Activated B cell treated with CpG ODN at 0.5 μM for 24 hours (primary cell): ENCODE measurements around the gene CRELD2. TPM values are rescaled to one million over a fixed set of nuclear protein-coding genes. Genes with fewer than 3 reads are reported as not detected.

Experiments used
- ATAC-seq: fragments of 200-7000 bp; cut with Tn5 transposase; one replicate; pipeline ENCODE4 v1.10.0; 2021; ENCODE audit warnings: low read depth, mild to moderate bottlenecking, moderate library complexity
- CTCF ChIA-PET: fragments of 350-600 bp; sonication (Branson Sonifier 250); formaldehyde crosslinking; loops from one replicate; lab custom pipeline; 2021; ENCODE audit warnings: antibody characterized with exemption; lab: Charles Lee
- POLR2A ChIA-PET: fragments of 350-600 bp; sonication (Branson Sonifier 250); formaldehyde crosslinking; loops from one replicate; lab custom pipeline; 2021; ENCODE audit warnings: antibody characterized with exemption; lab: Charles Lee
- DNase-seq: peaks from one replicate; pipeline ENCODE4 v3.0.0; 2022
- H3K27ac Mint-ChIP-seq: one replicate; pipeline ENCODE4 v1.8.0; 2020; ENCODE audit warnings: mixed read lengths
- H3K27me3 Mint-ChIP-seq: one replicate; pipeline ENCODE4 v1.8.0; 2021; ENCODE audit warnings: mixed read lengths
- H3K36me3 Mint-ChIP-seq: one replicate; pipeline ENCODE4 v1.8.0; 2021; ENCODE audit warnings: low read depth, mixed read lengths
- H3K4me1 Mint-ChIP-seq: one replicate; pipeline ENCODE4 v1.8.0; 2021; ENCODE audit warnings: mixed read lengths
- H3K4me3 Mint-ChIP-seq: one replicate; pipeline ENCODE4 v1.8.0; 2020; ENCODE audit warnings: mild to moderate bottlenecking, mixed read lengths
- H3K9me3 Mint-ChIP-seq: one replicate; pipeline ENCODE4 v1.8.0; 2020; ENCODE audit warnings: mixed read lengths
- CTCF ChIP-seq: fragments of 200-600 bp; IDR thresholded peaks from one replicate; pipeline ENCODE4 v1.8.0; 2022; ENCODE audit warnings: antibody characterized with exemption, mild to moderate bottlenecking
- intact Hi-C: fragments of 100-400 bp; cut with micrococcal nuclease; formaldehyde crosslinking; loops from one replicate; pipeline ENCODE4 v1.15.1; 2024
- total RNA-seq: library from RNA; stranded (reverse); gene quantifications from 2 replicates; pipeline ENCODE4 v1.2.3, GENCODE V29; 2022

CRELD2 gene
- total RNA-seq, 1 donor from 2014 or later: 44.5 TPM

GRCh38 chr22:49925525-49926128 lies 7.2 kb downstream of the CRELD2 start:
- Mint-ChIP-seq H3K27me3 (no peaks in the 10 kb centered on the region), H3K4me3 (peak overlapping the region; percentile 81), H3K27ac (peak overlapping the region; percentile 98), H3K36me3 (peaks cover 19% of the 10 kb centered on the region), H3K4me1 (peaks cover 58% of the 10 kb centered on the region), H3K9me3 (no peaks in the 10 kb centered on the region)
- DNase-seq (peak; percentile 75), ATAC-seq (peak; percentile 76)
- intact Hi-C loops: loop anchor here (1.0 to 10.0 kb wide), 5 partner anchors 10 to 602 kb away; partner anchors contain the start of gene SCO2
- no peak for TF ChIP-seq CTCF
- ChIA-PET CTCF (interaction anchor here (0.6 to 4.2 kb wide), 6 partner anchors 11 to 600 kb away, joined by 3 to 30 read pairs (median 3); no protein-coding TSS in a partner anchor), POLR2A (interaction anchor here (0.7 to 5.0 kb wide), 23 partner anchors 8 to 600 kb away, joined by 3 to 87 read pairs (median 5); partner anchors contain the start of genes IL17REL and PIM3)

- Mint-ChIP-seq H3K27ac (peak overlapping the region; percentile 85), H3K4me3 (no peak overlapping the region), H3K27me3 (no peaks in the 10 kb centered on the region), H3K36me3 (peaks cover 12% of the 10 kb centered on the region), H3K4me1 (peaks cover 68% of the 10 kb centered on the region), H3K9me3 (no peaks in the 10 kb centered on the region)
- TF ChIP-seq CTCF: no peak
- DNase-seq (no peak), ATAC-seq (no peak)
- ChIA-PET POLR2A (interaction anchor here (1.1 to 5.0 kb wide), 6 partner anchors 8 to 265 kb away, joined by 3 to 87 read pairs (median 22); partner anchors contain the start of gene PIM3), CTCF (interaction anchor here (4.2 kb wide), 1 partner anchor 104 kb away, joined by 30 read pairs; no protein-coding TSS in a partner anchor)
- intact Hi-C loops: loop anchor here (5.0 to 10.0 kb wide), 2 partner anchors 272 to 600 kb away; partner anchors contain the start of gene SCO2
Measured at GRCh38 chr22:49926916-49927315, 8.5 kb downstream of the CRELD2 start.

- no peak overlapping the region for H3K4me3 Mint-ChIP-seq
- no peaks in the 10 kb centered on the region for H3K9me3 Mint-ChIP-seq
- peaks cover 71% of the 10 kb centered on the region for H3K4me1 Mint-ChIP-seq
- intact Hi-C loops: loop anchor here (2.0 to 10.0 kb wide), 3 partner anchors 273 to 600 kb away; partner anchors contain the start of gene SCO2
- peaks cover 9% of the 10 kb centered on the region for H3K36me3 Mint-ChIP-seq
- ChIA-PET CTCF (interaction anchor here (1.0 to 4.2 kb wide), 2 partner anchors 52 to 103 kb away, joined by 3 to 30 read pairs; no protein-coding TSS in a partner anchor), POLR2A (interaction anchor here (1.1 to 5.0 kb wide), 3 partner anchors 7 to 103 kb away, joined by 7 to 87 read pairs (median 46); partner anchors contain the start of gene PIM3)
- H3K27ac Mint-ChIP-seq: peak overlapping the region; percentile 85
- H3K27me3 Mint-ChIP-seq: no peaks in the 10 kb centered on the region
- TF ChIP-seq CTCF: no peak
- ATAC-seq (no peak), DNase-seq (no peak)
Measured at GRCh38 chr22:49927483-49928184, 9.2 kb downstream of the CRELD2 start.

- Mint-ChIP-seq H3K4me3 (no peak overlapping the region), H3K27me3 (no peaks in the 10 kb centered on the region), H3K9me3 (no peaks in the 10 kb centered on the region), H3K36me3 (peaks cover 9% of the 10 kb centered on the region), H3K27ac (peak overlapping the region; percentile 30), H3K4me1 (peaks cover 74% of the 10 kb centered on the region)
- intact Hi-C loops: loop anchor here (2.0 to 10.0 kb wide), 3 partner anchors 273 to 599 kb away; partner anchors contain the start of gene SCO2
- DNase-seq (no peak), ATAC-seq (no peak)
- ChIA-PET POLR2A (no interaction called here), CTCF (interaction anchor here (1.0 to 4.2 kb wide), 2 partner anchors 52 to 102 kb away, joined by 3 to 30 read pairs; no protein-coding TSS in a partner anchor)
- no peak for TF ChIP-seq CTCF
Measured at GRCh38 chr22:49928185-49928495, 9.7 kb downstream of the CRELD2 start.
